ENCODE data around the gene IKZF2. TPM values are rescaled to one million over a fixed set of nuclear protein-coding genes. Genes with fewer than 3 reads are reported as not detected.

The IKZF2 gene
- total RNA-seq, 1 experiment from 2014 or later: 1.6 TPM

DNA sequence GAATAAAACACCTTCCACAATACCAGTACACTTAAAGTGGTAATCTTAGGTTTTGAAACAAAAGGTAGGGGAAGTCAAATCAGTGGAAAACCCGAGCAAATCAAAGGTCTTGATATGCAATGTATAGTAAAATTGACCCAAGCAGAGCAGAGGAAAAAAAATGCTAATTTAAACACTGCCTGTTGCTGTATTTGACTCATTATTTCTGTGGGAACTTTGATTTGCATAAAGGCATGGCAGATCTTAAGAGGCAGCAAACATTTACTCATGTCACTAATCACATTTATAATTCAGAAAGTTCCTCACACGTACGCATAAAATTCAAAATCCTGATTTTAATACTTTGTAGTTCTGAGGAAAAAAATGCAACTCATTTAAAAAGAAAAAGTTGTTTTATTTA, 64.4 kb downstream of the IKZF2 start:
- no peak overlapping the region for H3K27ac ChIP-seq (ENCODE audit: low read depth, low read length)
- no peaks in the 10 kb centered on the region for H3K79me2 ChIP-seq (ENCODE audit: insufficient read depth, low read length)
- no peaks in the 10 kb centered on the region for H4K20me1 ChIP-seq (ENCODE audit: insufficient read depth)
- no peaks in the 10 kb centered on the region for H3K27me3 ChIP-seq (ENCODE audit: insufficient read depth, low read length)
- no peaks in the 10 kb centered on the region for H3K4me1 ChIP-seq (ENCODE audit: control insufficient read depth in 1 of 2, insufficient read depth in 2 of 2, low read length in 2 of 2)
- no peaks in the 10 kb centered on the region for H3K9me3 ChIP-seq (ENCODE audit: control insufficient read depth in 1 of 2, insufficient read depth in 1 of 2, low read depth in 1 of 2, low read length in 2 of 2)
- ChIA-PET RAD21 (ENCODE audit: low non-redundant PET in 1 of 2, low total read pairs in 2 of 2, uncharacterized antibody in 2 of 2, unreplicated experiment in 2 of 2) (no interaction called here), POLR2A (no interaction called here), CTCF (no interaction called here)
- H3K9ac ChIP-seq (ENCODE audit: low read length): no peak overlapping the region
- no TSS peak for BruUV-seq (replicated peaks)
- DNase-seq (ENCODE audit: low read depth, low spot score): no peak
- TF ChIP-seq POLR2A (IDR thresholded peaks at IDR 0.05; ENCODE audit: borderline replicate concordance, extremely low read depth, insufficient read depth, insufficient read length) (no peak), JUND (IDR thresholded peaks at IDR 0.05) (no peak), ELF1 (IDR thresholded peaks at IDR 0.05; ENCODE audit: borderline replicate concordance, low read depth) (no peak), EZH2phosphoT487 (IDR thresholded peaks at IDR 0.05; ENCODE audit: borderline replicate concordance) (no peak), TCF7L2 (IDR thresholded peaks at IDR 0.05; ENCODE audit: borderline replicate concordance, extremely low read depth, insufficient read depth, insufficient read length) (no peak), EGR1 (IDR thresholded peaks at IDR 0.05; ENCODE audit: low read depth) (no peak), ZFX (IDR thresholded peaks at IDR 0.05) (no peak), FOSL1 (IDR thresholded peaks at IDR 0.05; ENCODE audit: low read depth) (no peak)
- TF ChIP-seq, protein P1, sequence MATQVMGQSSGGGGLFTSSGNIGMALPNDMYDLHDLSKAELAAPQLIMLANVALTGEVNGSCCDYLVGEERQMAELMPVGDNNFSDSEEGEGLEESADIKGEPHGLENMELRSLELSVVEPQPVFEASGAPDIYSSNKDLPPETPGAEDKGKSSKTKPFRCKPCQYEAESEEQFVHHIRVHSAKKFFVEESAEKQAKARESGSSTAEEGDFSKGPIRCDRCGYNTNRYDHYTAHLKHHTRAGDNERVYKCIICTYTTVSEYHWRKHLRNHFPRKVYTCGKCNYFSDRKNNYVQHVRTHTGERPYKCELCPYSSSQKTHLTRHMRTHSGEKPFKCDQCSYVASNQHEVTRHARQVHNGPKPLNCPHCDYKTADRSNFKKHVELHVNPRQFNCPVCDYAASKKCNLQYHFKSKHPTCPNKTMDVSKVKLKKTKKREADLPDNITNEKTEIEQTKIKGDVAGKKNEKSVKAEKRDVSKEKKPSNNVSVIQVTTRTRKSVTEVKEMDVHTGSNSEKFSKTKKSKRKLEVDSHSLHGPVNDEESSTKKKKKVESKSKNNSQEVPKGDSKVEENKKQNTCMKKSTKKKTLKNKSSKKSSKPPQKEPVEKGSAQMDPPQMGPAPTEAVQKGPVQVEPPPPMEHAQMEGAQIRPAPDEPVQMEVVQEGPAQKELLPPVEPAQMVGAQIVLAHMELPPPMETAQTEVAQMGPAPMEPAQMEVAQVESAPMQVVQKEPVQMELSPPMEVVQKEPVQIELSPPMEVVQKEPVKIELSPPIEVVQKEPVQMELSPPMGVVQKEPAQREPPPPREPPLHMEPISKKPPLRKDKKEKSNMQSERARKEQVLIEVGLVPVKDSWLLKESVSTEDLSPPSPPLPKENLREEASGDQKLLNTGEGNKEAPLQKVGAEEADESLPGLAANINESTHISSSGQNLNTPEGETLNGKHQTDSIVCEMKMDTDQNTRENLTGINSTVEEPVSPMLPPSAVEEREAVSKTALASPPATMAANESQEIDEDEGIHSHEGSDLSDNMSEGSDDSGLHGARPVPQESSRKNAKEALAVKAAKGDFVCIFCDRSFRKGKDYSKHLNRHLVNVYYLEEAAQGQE (IDR thresholded peaks at IDR 0.05; ENCODE audit: low read depth): no peak
- TF ChIP-seq, protein P2, sequence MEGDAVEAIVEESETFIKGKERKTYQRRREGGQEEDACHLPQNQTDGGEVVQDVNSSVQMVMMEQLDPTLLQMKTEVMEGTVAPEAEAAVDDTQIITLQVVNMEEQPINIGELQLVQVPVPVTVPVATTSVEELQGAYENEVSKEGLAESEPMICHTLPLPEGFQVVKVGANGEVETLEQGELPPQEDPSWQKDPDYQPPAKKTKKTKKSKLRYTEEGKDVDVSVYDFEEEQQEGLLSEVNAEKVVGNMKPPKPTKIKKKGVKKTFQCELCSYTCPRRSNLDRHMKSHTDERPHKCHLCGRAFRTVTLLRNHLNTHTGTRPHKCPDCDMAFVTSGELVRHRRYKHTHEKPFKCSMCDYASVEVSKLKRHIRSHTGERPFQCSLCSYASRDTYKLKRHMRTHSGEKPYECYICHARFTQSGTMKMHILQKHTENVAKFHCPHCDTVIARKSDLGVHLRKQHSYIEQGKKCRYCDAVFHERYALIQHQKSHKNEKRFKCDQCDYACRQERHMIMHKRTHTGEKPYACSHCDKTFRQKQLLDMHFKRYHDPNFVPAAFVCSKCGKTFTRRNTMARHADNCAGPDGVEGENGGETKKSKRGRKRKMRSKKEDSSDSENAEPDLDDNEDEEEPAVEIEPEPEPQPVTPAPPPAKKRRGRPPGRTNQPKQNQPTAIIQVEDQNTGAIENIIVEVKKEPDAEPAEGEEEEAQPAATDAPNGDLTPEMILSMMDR (IDR thresholded peaks at IDR 0.05 in 2 of 3, conservative IDR thresholded peaks at IDR 0.05 in 1 of 3; ENCODE audit: borderline replicate concordance in 1 of 3, insufficient read depth in 1 of 3, low read depth in 2 of 3, low read length in 2 of 3): no peak
- no peak overlapping the region for H3K4me3 ChIP-seq (replicated peaks in 1 of 2; ENCODE audit: low read depth in 1 of 2, low read length in 2 of 2)
- ATAC-seq: no peak
- H3K4me2 ChIP-seq (ENCODE audit: low read length): no peak overlapping the region
- no peak overlapping the region for H2AFZ ChIP-seq (ENCODE audit: low read depth, low read length, poor library complexity, severe bottlenecking)
- intact Hi-C loops (cut with micrococcal nuclease): no loop called here
- no peaks in the 10 kb centered on the region for H3K36me3 ChIP-seq (ENCODE audit: control insufficient read depth in 1 of 2, insufficient read depth in 2 of 2, low read length in 2 of 2)
- no peaks in the 10 kb centered on the region for H3K9me2 ChIP-seq (ENCODE audit: insufficient read depth)
